ENCODE data around the gene MEGF9. TPM values are rescaled to one million over a fixed set of nuclear protein-coding genes. Genes with fewer than 3 reads are reported as not detected.

The MEGF9 gene
- total RNA-seq, 2 donors from 2014 or later, result 9.9 to 10.2 TPM

DNA sequence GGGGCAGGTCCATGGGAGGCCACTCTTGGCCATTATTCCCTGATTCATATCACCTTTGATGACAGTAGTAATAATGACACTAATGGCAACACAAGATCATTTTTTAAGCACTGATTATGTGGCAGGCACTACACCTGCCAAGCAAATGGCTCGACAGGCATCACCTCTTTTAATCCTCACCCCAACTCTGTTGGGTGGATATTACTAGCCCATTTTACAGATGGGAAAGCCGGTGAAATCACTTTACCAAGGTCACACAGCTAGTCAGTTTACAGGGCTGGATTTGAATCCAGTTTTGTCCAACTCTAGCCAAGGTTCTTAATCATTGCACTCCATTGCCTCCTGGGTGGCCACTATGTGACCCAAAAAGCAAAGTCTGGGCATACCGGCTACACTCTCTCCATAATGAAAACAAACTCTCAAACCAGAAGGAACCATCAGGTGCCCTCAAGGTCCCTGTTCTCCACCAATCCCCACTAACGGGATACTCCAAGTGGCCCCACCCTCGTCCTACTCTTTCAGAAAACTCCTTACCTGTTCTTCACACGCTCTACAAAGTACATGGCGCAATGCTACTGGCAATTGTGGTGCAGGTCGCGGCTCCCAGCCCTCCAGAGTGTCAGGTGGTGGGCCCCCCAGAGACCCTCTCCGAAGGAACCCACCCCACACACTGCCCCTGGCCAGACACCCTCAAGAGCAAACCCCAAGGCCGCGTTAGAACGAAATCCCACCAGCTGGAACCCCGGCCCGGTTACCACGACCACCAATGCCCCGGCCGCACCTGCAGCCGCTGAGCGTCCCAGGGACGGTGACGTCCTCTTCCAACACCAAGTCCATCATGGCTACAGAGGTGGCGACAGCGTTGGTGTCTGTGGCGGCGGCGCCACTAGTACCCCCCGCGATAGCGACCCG is 134.9 kb downstream of the MEGF9 start:
- Mint-ChIP-seq H3K4me3 (peak overlapping the region; percentile 94), H3K36me3 (ENCODE audit: low read depth) (no peaks in the 10 kb centered on the region), H3K27me3 (no peaks in the 10 kb centered on the region), H3K27ac (peak overlapping the region; percentile 97), H3K4me1 (peaks cover 28% of the 10 kb centered on the region)
- no peak for ATAC-seq
- H3K9me3 ChIP-seq (ENCODE audit: control insufficient read depth, low read length, poor library complexity, severe bottlenecking), result no peaks in the 10 kb centered on the region
- DNase-seq, result no peak

DNA sequence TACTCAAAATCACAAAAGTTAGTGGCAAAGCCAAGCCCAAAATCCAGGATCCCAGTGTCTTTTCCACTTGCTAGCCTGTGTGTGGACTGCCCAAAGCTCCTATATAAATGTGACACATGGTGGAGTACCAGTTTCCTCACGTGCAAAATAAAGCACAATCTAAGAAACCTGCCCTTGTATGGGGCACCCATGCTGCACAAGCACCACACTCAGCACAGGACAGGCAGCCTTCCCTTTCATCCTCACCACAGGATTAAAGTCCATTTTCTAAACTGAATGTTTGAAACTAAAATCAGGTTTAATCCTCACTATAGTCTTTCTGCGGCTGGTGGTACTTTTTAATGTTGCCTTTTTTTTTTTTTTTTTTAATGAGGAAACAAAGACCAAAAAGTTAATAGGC is 139.8 kb downstream of the MEGF9 start:
- Mint-ChIP-seq H3K27ac (peak overlapping the region; percentile 59), H3K36me3 (ENCODE audit: low read depth) (peaks cover 4% of the 10 kb centered on the region)

DNA sequence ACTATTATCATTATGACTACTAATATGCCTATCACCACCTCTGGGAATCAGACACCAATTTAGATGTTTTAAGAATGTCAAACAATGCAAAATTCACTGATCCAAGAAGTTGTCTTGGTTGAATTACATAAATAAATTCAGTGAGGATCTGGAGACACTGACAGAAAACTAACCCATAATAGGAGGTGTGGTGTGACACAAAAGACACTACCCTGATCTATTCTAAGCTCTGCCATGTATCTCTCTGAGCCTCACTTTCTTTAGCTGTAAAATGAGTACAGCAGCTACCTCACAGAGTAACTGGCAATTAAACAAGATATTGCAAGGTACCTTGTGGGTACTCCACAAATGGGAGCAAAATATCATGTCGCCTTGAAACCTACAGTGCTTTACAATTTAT is 141.8 kb downstream of the MEGF9 start:
- no peak overlapping the region for H3K27ac Mint-ChIP-seq
- H3K36me3 Mint-ChIP-seq (ENCODE audit: low read depth), result peaks cover 10% of the 10 kb centered on the region
- H3K4me3 Mint-ChIP-seq, result no peak overlapping the region
- H3K27me3 Mint-ChIP-seq, result no peaks in the 10 kb centered on the region
- ATAC-seq (no peak), DNase-seq (no peak)
- H3K4me1 Mint-ChIP-seq, result peaks cover 23% of the 10 kb centered on the region
- no peaks in the 10 kb centered on the region for H3K9me3 ChIP-seq (ENCODE audit: control insufficient read depth, low read length, poor library complexity, severe bottlenecking)

More for the DNA sequence above, 139.8 kb downstream of the MEGF9 start:
- DNase-seq (no peak), ATAC-seq (no peak)
- Mint-ChIP-seq H3K4me1 (peaks cover 29% of the 10 kb centered on the region), H3K27me3 (no peaks in the 10 kb centered on the region), H3K4me3 (no peak overlapping the region)
- H3K9me3 ChIP-seq (ENCODE audit: control insufficient read depth, low read length, poor library complexity, severe bottlenecking), result no peaks in the 10 kb centered on the region

DNA sequence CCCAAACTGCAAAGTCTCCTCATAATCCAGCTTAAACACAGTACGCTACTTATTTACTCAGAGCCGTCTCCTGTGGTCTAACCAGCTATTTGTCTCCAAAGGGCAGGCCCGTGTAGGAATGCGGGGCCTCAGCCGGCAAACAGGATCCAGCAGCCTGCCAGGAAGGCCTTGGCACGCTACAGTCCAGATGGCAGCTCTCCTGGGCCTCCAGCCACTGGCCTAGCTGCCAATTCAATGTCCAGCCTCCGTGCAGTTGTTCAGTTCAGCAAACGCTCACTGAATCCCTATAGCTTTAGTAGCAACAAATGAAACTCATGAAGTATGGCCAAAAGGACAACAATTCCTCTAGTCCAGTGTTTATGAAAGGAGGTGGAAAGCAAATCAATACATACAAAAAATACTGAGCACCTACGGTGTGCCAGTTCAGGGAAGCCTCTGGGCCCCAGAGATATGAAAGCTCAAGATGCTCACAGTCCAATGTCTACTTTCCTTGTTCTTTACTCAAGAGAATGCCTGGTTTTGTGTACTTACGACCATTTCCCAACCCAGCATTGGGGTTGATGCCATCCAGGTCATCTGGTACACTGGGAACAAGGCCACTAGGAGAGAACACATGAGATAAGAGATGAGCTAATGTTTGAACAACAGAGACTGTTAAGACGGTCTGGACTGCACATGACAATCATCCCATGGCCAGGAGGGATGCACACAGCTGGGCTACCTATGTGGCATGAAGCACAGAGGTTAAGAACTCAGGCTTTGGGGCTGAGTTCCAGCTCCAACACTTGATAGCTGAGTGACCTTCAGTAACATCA is 142.6 kb downstream of the MEGF9 start:
- Mint-ChIP-seq H3K4me3 (no peak overlapping the region), H3K4me1 (peaks cover 22% of the 10 kb centered on the region), H3K27ac (no peak overlapping the region), H3K36me3 (ENCODE audit: low read depth) (peaks cover 10% of the 10 kb centered on the region), H3K27me3 (no peaks in the 10 kb centered on the region)
- H3K9me3 ChIP-seq (ENCODE audit: control insufficient read depth, low read length, poor library complexity, severe bottlenecking), result no peaks in the 10 kb centered on the region
- DNase-seq, result no peak
- no peak for ATAC-seq

DNA sequence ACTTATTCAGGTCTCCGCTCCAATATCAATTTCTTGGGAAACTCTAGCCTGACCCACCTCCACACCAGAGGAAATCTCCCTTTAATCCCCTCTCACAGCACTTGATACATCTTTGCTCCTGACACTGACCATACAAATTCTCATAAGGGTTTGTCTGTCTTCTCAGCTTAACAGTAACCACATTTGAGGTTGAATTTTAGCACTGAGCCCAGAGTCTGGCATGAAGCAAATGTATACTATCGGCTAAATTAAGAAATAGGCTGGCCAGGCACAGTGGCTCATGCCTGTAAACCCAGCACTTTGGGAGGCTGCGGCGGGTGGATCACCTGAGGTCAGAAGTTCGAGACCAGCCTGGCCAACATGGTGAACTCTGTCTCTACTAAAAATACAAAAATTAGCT is 144.0 kb downstream of the MEGF9 start:
- no peak for DNase-seq
- peaks cover 25% of the 10 kb centered on the region for H3K4me1 Mint-ChIP-seq
- H3K36me3 Mint-ChIP-seq (ENCODE audit: low read depth), result peaks cover 17% of the 10 kb centered on the region
- H3K27me3 Mint-ChIP-seq, result no peaks in the 10 kb centered on the region
- H3K27ac Mint-ChIP-seq, result no peak overlapping the region
- no peak overlapping the region for H3K4me3 Mint-ChIP-seq
- ATAC-seq, result no peak
- no peaks in the 10 kb centered on the region for H3K9me3 ChIP-seq (ENCODE audit: control insufficient read depth, low read length, poor library complexity, severe bottlenecking)

DNA sequence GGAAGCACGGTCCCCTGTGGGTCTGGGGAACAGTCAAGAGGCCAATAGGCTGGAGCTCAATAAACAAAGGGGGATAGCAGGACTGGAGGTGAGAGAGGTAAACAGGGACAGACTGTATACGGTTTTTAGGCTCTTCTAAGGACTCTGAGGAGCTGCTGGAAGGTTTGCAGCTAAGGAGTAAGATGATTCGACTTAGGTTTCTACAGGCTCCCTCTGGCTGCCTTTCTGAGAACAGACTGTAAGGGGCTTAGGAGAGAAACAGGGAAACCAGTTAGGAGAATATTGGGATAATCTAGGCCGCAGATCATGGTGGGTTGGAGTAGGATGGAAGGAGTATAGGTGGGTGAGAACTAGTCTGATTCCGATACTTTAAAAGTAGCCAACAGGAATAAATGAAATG is 144.7 kb downstream of the MEGF9 start:
- no peaks in the 10 kb centered on the region for H3K27me3 Mint-ChIP-seq
- H3K36me3 Mint-ChIP-seq (ENCODE audit: low read depth), result peaks cover 23% of the 10 kb centered on the region
- ATAC-seq (no peak), DNase-seq (no peak)
- no peak overlapping the region for H3K4me3 Mint-ChIP-seq
- H3K4me1 Mint-ChIP-seq, result peaks cover 29% of the 10 kb centered on the region
- H3K9me3 ChIP-seq (ENCODE audit: control insufficient read depth, low read length, poor library complexity, severe bottlenecking), result no peaks in the 10 kb centered on the region
- peak overlapping the region; percentile 82 for H3K27ac Mint-ChIP-seq

DNA sequence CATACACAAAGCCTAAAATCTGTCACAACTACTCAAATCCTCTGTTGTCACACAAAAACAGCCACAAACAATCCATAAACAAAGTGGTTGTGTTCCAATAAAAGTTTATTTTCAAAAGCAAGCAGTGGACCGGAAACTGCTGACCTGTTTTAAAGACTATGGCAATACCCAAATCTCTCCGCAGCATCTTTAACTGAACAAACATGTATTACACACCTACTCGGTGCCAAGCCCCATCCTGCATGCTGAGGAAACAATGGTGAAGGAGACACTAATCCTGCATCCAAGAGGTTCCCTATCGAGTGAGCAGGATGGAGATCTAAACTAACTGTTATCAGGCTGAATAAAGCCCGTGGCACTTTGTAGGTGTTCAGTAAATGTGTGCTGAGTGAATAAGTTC is 145.5 kb downstream of the MEGF9 start:
- Mint-ChIP-seq H3K4me3 (no peak overlapping the region), H3K36me3 (ENCODE audit: low read depth) (peaks cover 23% of the 10 kb centered on the region), H3K4me1 (peaks cover 26% of the 10 kb centered on the region), H3K27ac (peak overlapping the region; percentile 82), H3K27me3 (no peaks in the 10 kb centered on the region)
- DNase-seq (no peak), ATAC-seq (no peak)
- H3K9me3 ChIP-seq (ENCODE audit: control insufficient read depth, low read length, poor library complexity, severe bottlenecking), result no peaks in the 10 kb centered on the region

DNA sequence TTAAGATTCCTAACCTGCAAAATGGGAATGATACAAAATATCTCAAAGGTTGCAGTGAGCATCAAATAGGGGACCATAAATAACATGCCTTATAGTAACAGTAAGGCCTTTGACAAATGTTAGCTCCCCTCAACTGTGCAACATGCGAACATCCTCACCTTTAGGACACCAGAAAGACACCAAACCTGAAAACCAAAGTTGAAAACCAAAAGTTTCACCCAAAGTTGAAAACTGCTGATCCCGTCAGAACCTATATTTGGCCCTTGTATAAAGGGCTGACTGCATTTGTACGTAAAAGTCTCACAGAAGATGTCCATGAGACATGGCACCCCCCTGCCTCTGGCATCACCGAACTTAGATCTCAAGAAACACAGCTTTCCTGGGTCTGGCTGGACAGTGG is 146.4 kb downstream of the MEGF9 start:
- H3K36me3 Mint-ChIP-seq (ENCODE audit: low read depth), result peaks cover 25% of the 10 kb centered on the region
- no peaks in the 10 kb centered on the region for H3K27me3 Mint-ChIP-seq
- no peak overlapping the region for H3K4me3 Mint-ChIP-seq
- no peak overlapping the region for H3K27ac Mint-ChIP-seq
- DNase-seq (no peak), ATAC-seq (no peak)
- H3K9me3 ChIP-seq (ENCODE audit: control insufficient read depth, low read length, poor library complexity, severe bottlenecking), result no peaks in the 10 kb centered on the region
- H3K4me1 Mint-ChIP-seq, result peaks cover 27% of the 10 kb centered on the region

DNA sequence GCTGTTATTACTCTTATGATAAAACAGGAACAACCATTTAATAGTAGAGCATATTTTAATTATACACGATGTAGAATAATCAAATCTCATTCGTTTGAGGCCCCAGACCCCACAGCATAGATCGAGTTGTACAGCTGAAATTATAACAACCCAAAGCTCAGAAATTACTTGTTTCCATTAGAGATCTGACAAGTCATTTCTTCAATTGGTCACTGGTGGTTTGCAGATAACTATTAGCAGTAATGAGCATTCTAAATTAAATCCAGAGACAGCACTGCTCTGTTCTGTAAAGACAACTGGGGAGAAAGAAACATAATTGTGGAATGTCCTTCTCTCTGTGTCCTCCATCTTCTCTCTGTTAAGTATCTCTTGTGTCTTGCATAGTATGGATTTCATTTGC is 147.2 kb downstream of the MEGF9 start:
- Mint-ChIP-seq H3K27ac (no peak overlapping the region), H3K4me3 (no peak overlapping the region), H3K36me3 (ENCODE audit: low read depth) (peaks cover 31% of the 10 kb centered on the region), H3K27me3 (no peaks in the 10 kb centered on the region), H3K4me1 (peaks cover 35% of the 10 kb centered on the region)
- no peak for DNase-seq
- ATAC-seq, result no peak
- H3K9me3 ChIP-seq (ENCODE audit: control insufficient read depth, low read length, poor library complexity, severe bottlenecking), result no peaks in the 10 kb centered on the region

DNA sequence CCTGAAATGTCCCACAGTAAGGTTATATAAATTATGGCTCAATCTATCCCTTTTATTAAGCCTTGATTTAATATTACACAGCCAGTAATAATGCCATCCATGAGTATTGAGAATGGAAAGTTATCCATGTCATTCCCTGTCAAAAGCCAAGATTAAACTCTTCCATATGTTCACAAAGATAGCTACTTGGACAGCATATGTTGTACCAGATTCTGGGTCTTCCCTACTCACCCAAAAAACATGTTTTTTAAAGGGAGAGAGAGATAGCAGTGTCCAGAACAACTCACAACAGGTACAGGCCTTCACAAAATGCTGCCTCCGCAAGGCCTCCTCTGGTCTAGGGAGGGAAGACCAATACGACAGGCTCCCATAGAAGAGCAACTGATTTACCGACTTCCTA is 149.7 kb downstream of the MEGF9 start:
- peak overlapping the region; percentile 27 for H3K27ac Mint-ChIP-seq
- no peaks in the 10 kb centered on the region for H3K9me3 ChIP-seq (ENCODE audit: control insufficient read depth, low read length, poor library complexity, severe bottlenecking)
- ATAC-seq (no peak), DNase-seq (no peak)
- H3K27me3 Mint-ChIP-seq, result no peaks in the 10 kb centered on the region
- no peak overlapping the region for H3K4me3 Mint-ChIP-seq
- peaks cover 34% of the 10 kb centered on the region for H3K4me1 Mint-ChIP-seq
- peaks cover 27% of the 10 kb centered on the region for H3K36me3 Mint-ChIP-seq (ENCODE audit: low read depth)

DNA sequence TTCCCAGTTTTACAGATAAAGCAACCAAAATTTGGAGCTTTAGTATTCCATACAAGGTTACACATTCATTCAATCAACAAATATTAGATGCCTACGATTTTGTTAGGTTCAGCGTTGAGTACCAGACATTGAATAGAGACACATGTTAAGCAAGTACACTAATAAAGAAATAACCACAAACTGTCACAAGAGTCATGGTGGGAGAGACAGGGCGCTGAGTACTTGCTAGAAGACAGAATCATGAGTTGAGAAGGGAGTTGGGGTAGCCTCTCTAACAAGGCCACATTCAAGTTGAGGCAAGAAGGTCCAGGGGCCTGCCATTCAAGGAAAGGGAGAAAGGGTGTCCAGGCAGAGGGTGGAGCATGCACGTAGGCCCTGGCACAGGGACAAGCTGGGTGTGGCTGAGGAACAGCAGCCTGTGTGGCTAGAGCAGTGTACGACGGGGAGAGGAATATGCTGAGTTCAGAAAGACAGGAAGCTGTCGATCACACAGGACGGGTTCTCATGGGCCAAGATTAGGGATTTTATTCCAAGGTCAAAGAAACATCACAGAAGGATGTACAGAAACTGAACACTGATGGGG is 151.3 kb downstream of the MEGF9 start:
- no peak overlapping the region for H3K27ac Mint-ChIP-seq
- peaks cover 33% of the 10 kb centered on the region for H3K4me1 Mint-ChIP-seq
- ATAC-seq, result no peak
- DNase-seq, result no peak
- no peaks in the 10 kb centered on the region for H3K9me3 ChIP-seq (ENCODE audit: control insufficient read depth, low read length, poor library complexity, severe bottlenecking)
- no peaks in the 10 kb centered on the region for H3K27me3 Mint-ChIP-seq
- H3K36me3 Mint-ChIP-seq (ENCODE audit: low read depth), result peaks cover 25% of the 10 kb centered on the region
- no peak overlapping the region for H3K4me3 Mint-ChIP-seq

DNA sequence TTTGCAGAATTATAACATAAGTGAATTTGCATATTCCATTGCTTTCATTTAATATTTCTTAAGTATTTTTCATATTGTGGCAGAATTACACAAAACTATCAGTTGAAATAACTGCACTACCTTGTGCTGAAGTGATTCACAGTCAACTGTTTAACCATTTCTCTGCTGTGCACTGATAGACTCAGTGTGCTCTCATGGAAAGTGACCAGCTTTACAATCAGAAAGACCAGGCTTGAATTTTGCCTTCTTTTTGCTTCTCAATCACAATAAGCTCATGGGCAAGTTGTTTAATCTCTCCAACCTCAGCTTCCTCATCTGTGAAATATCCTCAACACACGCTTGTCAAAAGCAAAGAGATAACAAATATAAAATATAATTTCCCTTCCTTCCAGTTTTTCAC is 152.6 kb downstream of the MEGF9 start:
- no peaks in the 10 kb centered on the region for H3K27me3 Mint-ChIP-seq

DNA sequence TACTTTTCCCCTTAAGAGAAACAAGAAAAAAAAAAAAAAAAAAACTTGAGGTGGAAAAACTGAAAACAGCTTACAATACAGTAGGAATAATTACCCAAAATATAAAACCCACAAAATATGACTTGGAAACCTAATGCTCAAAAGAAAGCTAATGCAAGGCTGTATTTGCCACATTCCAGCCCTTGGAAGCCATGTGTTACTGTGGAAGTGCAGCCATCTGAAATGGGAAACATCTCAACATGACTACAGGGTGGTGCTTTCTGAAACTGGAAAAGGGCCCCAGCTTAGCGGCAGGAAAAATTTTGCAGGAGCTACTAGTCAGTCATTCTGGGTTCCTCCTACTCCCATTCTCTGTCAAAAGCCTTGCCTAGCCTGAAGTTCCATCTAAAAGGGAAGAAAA is 154.7 kb downstream of the MEGF9 start:
- no peaks in the 10 kb centered on the region for H3K27me3 Mint-ChIP-seq
- H3K27ac Mint-ChIP-seq, result no peak overlapping the region
- H3K36me3 Mint-ChIP-seq (ENCODE audit: low read depth), result peaks cover 15% of the 10 kb centered on the region

More for the DNA sequence above, 152.6 kb downstream of the MEGF9 start:
- Mint-ChIP-seq H3K36me3 (ENCODE audit: low read depth) (peaks cover 25% of the 10 kb centered on the region), H3K4me3 (no peak overlapping the region), H3K4me1 (peaks cover 31% of the 10 kb centered on the region), H3K27ac (peak overlapping the region; percentile 61)
- H3K9me3 ChIP-seq (ENCODE audit: control insufficient read depth, low read length, poor library complexity, severe bottlenecking), result peaks cover 3% of the 10 kb centered on the region
- DNase-seq (no peak), ATAC-seq (no peak)

More for the DNA sequence above, 154.7 kb downstream of the MEGF9 start:
- H3K4me1 Mint-ChIP-seq, result peaks cover 19% of the 10 kb centered on the region
- ATAC-seq (no peak), DNase-seq (no peak)
- H3K4me3 Mint-ChIP-seq, result no peak overlapping the region
- peaks cover 3% of the 10 kb centered on the region for H3K9me3 ChIP-seq (ENCODE audit: control insufficient read depth, low read length, poor library complexity, severe bottlenecking)
